ENCODE data around the gene FBLL1. TPM values are rescaled to one million over a fixed set of nuclear protein-coding genes. Genes with fewer than 3 reads are reported as not detected.
A peak's percentile ranks its signal among the peaks of the same experiment; 100 is the strongest.

Gene FBLL1
- polyA plus RNA-seq, 1 experiment, result 0.11 TPM

DNA sequence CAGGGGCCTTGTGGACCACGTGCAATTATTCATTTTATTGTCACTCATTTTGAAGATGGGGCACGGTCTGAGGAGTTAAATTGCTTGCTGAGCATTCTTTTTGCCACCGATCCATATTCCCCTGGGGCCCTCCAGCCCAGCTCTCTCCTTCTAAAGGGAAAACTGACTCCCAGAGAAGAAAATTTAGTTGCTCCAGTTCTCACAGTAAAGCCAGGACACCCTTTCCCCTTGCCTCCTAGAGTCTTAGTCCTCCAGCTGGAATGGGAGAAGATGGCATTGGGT is 51.1 kb downstream of the FBLL1 start:
- no peak for DNase-seq (ENCODE audit: low read depth, low spot score)
- TF ChIP-seq, protein P1, sequence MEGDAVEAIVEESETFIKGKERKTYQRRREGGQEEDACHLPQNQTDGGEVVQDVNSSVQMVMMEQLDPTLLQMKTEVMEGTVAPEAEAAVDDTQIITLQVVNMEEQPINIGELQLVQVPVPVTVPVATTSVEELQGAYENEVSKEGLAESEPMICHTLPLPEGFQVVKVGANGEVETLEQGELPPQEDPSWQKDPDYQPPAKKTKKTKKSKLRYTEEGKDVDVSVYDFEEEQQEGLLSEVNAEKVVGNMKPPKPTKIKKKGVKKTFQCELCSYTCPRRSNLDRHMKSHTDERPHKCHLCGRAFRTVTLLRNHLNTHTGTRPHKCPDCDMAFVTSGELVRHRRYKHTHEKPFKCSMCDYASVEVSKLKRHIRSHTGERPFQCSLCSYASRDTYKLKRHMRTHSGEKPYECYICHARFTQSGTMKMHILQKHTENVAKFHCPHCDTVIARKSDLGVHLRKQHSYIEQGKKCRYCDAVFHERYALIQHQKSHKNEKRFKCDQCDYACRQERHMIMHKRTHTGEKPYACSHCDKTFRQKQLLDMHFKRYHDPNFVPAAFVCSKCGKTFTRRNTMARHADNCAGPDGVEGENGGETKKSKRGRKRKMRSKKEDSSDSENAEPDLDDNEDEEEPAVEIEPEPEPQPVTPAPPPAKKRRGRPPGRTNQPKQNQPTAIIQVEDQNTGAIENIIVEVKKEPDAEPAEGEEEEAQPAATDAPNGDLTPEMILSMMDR (IDR thresholded peaks at IDR 0.05; ENCODE audit: low read depth, low read length), result no peak
- CTCF ChIA-PET, result interaction anchor here (0.6 to 0.7 kb wide), 2 partner anchors 96 to 361 kb away, joined by 3 to 9 read pairs; no protein-coding TSS in a partner anchor
- H3K4me3 ChIP-seq (ENCODE audit: low read depth, low read length), result peak overlapping the region; percentile 59
- no peaks in the 10 kb centered on the region; the same call in 1 of the 2 replicates for H3K9me3 ChIP-seq (ENCODE audit: control insufficient read depth, insufficient read depth, low read length)
- H3K27me3 ChIP-seq (ENCODE audit: control insufficient read depth, insufficient read depth, low read length), result no peaks in the 10 kb centered on the region
- POLR2A ChIA-PET, result no interaction called here
- no peak overlapping the region for H3K27ac ChIP-seq (ENCODE audit: low read depth, low read length)

Small RNA genes lying within 50 kb of the gene (small RNA-seq; reads per million reads assigned to genes)
- gene MIR103A1 (ENCODE audit: insufficient read length, low read depth), result 8.6 reads per million, percentile 67 among the genes with 10 or more reads in this experiment

Other genes with a start within 250 kb of the FBLL1 start
- gene WWC1, start 237.7 kb upstream of the FBLL1 start, polyA plus RNA-seq (2011; rRNA removed), result 4.3 and 5.2 TPM in 2 replicates
- gene RARS1, start 42.8 kb upstream of the FBLL1 start, polyA plus RNA-seq (2011; rRNA removed), result 112 and 147 TPM in 2 replicates
- gene PANK3, start 50.1 kb downstream of the FBLL1 start, polyA plus RNA-seq (2011; rRNA removed), result 17.3 and 20.2 TPM in 2 replicates

Data from AG04450 (cell line).